Ureter (tissue), 1 donor: Measurements from ENCODE around the gene PPL. TPM values are rescaled to one million over a fixed set of nuclear protein-coding genes. Genes with fewer than 3 reads are reported as not detected.
"Not testable (repeated sequence)": the region's sequence is repeated elsewhere in the genome, so short reads cannot be mapped to it uniquely, and the experiment has no call there.

Source experiments
- DNase-seq: peaks from one replicate; pipeline ENCODE4 v3.0.0-alpha.2; 2020; ENCODE audit warnings: low spot score
- total RNA-seq: library from RNA; stranded (reverse); gene quantifications from one replicate; pipeline ENCODE4 v1.2.4, GENCODE V29; 2023
- donor health status: DM: yes; HTN: yes; CAD: no.

Gene PPL
- total RNA-seq, 1 donor from 2014 or later = 108 TPM

- peak; percentile 99 for DNase-seq
Measured at GRCh38 chr16:4957720-4958509, 21.0 kb upstream of the PPL start, which contains the start of gene SEC14L5. SEC14L5 (plus strand) TSS chr16:4958330; CDS start chr16:4959324, 994 bp downstream.

GRCh38 chr16:4957420-4957719, 20.4 kb upstream of the PPL start:
- DNase-seq = no peak

- DNase-seq = no peak
Measured at GRCh38 chr16:4954714-4955113, 17.8 kb upstream of the PPL start.

GRCh38 chr16:4951583-4951982, 14.6 kb upstream of the PPL start:
- not testable (repeated sequence) for DNase-seq

- no peak for DNase-seq
Measured at GRCh38 chr16:4949986-4950385, 13.0 kb upstream of the PPL start.

- DNase-seq = no peak
Measured at GRCh38 chr16:4948903-4949766, 12.2 kb upstream of the PPL start.

- DNase-seq = no peak
Measured at GRCh38 chr16:4947722-4948503, 11.0 kb upstream of the PPL start.

GRCh38 chr16:4946917-4947316, 10.0 kb upstream of the PPL start:
- no peak for DNase-seq

- peak; percentile 87 for DNase-seq
Measured at GRCh38 chr16:4945560-4946502, 8.9 kb upstream of the PPL start.

GRCh38 chr16:4944333-4945281, 7.7 kb upstream of the PPL start:
- peak; percentile 94 for DNase-seq

- no peak for DNase-seq
Measured at GRCh38 chr16:4942481-4942880, 5.5 kb upstream of the PPL start.

GRCh38 chr16:4940719-4941118, 3.8 kb upstream of the PPL start:
- DNase-seq = no peak

- DNase-seq = no peak
Measured at GRCh38 chr16:4938683-4939030, 1.7 kb upstream of the PPL start.

GRCh38 chr16:4937782-4938682, 1.1 kb upstream of the PPL start:
- no peak for DNase-seq

- DNase-seq = no peak
Measured at GRCh38 chr16:4936181-4936990, 562 bp downstream of the PPL start.

GRCh38 chr16:4935241-4935855, 1.6 kb downstream of the PPL start:
- peak; percentile 87 for DNase-seq

- DNase-seq = no peak
Measured at GRCh38 chr16:4934591-4934990, 2.4 kb downstream of the PPL start.
